Measurements from ENCODE around the gene TGM5.

GRCh38 chr15:43204016-43204901 is 62.5 kb downstream of the TGM5 start:
- TF ChIP-seq EZH2 (IDR thresholded peaks at IDR 0.05; ENCODE audit: low read depth): no peak
- peak; percentile 54 for TF ChIP-seq CTCF (conservative IDR thresholded peaks at IDR 0.05)

All from PC-9 (cell line).